Panc1 (cell line): ENCODE data around the gene ELL2. TPM values are rescaled to one million over a fixed set of nuclear protein-coding genes. Genes with fewer than 3 reads are reported as not detected.

Experiments used
- ATAC-seq: fragments of 200-7000 bp; cut with Tn5 transposase; 2 replicates; pipeline ENCODE4 v1.9.1; 2020; ENCODE audit warnings: mild to moderate bottlenecking, moderate library complexity
- BruUV-seq: library from RNA; stranded (reverse); fragments of 400-500 nt; replicated peaks from 2 replicates; lab custom pipeline; 2021; lab: Mats Ljungman, UMichigan
- CTCF ChIA-PET: fragments of 300-600 bp; sonication (Branson Sonifier 250); formaldehyde crosslinking; loops from one replicate; lab custom pipeline; 2022; ENCODE audit warnings: antibody characterized with exemption; lab: Charles Lee
- POLR2A ChIA-PET: fragments of 300-600 bp; sonication (Branson Sonifier 250); formaldehyde crosslinking; loops from one replicate; lab custom pipeline; 2022; ENCODE audit warnings: antibody characterized with exemption; lab: Charles Lee
- DNase-seq: peaks from one replicate; pipeline ENCODE4 v3.0.0-alpha.2; 2010; ENCODE audit warnings: low read depth, low spot score
- H3K27ac ChIP-seq: 2 replicates; pipeline ENCODE4 v1.5.1; 2011; ENCODE audit warnings: mild to moderate bottlenecking, low read length, inconsistent platforms
- H3K27me3 ChIP-seq: fragments of 200-500 bp; sonication (Bioruptor generic); 2 replicates; pipeline ENCODE4 v1.6.0; 2014; ENCODE audit warnings: low read length, inconsistent platforms; ENCODE audit not compliant: control insufficient read depth, insufficient read depth
- H3K36me3 ChIP-seq: fragments of 200-500 bp; sonication (Bioruptor generic); 2 replicates; pipeline ENCODE4 v1.5.1; 2014; ENCODE audit warnings: inconsistent platforms, mild to moderate bottlenecking, low read length, moderate library complexity; ENCODE audit not compliant: control insufficient read depth, insufficient read depth
- H3K4me1 ChIP-seq: 2 replicates; pipeline ENCODE4 v1.5.1; 2011; ENCODE audit warnings: inconsistent platforms, mild to moderate bottlenecking, low read length, moderate library complexity; ENCODE audit not compliant: control insufficient read depth, insufficient read depth
- H3K4me3 ChIP-seq, 2 experiments: 2 replicates each; pipeline ENCODE4 v1.5.1; 2011 to 2012; ENCODE audit warnings: low read depth in 2 of 2, low read length in 2 of 2, mild to moderate bottlenecking in 2 of 2, inconsistent platforms in 1 of 2, moderate library complexity in 1 of 2
- H3K9me3 ChIP-seq: fragments of 200-500 bp; sonication (Bioruptor generic); 2 replicates; pipeline ENCODE4 v1.5.1; 2014; ENCODE audit warnings: low read depth, mild to moderate bottlenecking, inconsistent platforms, low read length, moderate library complexity; ENCODE audit not compliant: control insufficient read depth, insufficient read depth
- CTCF ChIP-seq: fragments of 450-650 bp; IDR thresholded peaks from 2 replicates; pipeline ENCODE4 v1.5.1; 2017; ENCODE audit warnings: mild to moderate bottlenecking
- POLR2AphosphoS5 ChIP-seq: IDR thresholded peaks from 2 replicates; pipeline ENCODE4 v1.6.1; 2012; ENCODE audit warnings: mild to moderate bottlenecking, low read depth, low read length, moderate library complexity
- REST ChIP-seq, 2 experiments: IDR thresholded peaks; 2 replicates each; pipeline ENCODE4 v1.6.1; 2011 to 2012; ENCODE audit warnings: low read depth in 2 of 2, control low read depth in 1 of 2, low read length in 1 of 2, mild to moderate bottlenecking in 1 of 2, moderate library complexity in 1 of 2; ENCODE audit not compliant: insufficient read depth in 1 of 2
- SIN3A ChIP-seq: IDR thresholded peaks from 2 replicates; pipeline ENCODE4 v1.6.1; 2012; ENCODE audit warnings: low read depth, mild to moderate bottlenecking, low read length, moderate library complexity, borderline replicate concordance; ENCODE audit not compliant: insufficient read depth
- TCF7L2 ChIP-seq: IDR thresholded peaks from 2 replicates; pipeline ENCODE4 v1.6.1; 2011; ENCODE audit warnings: mild to moderate bottlenecking, low read depth, low read length, inconsistent platforms
- in situ Hi-C: cut with HindIII; loops from 2 replicates; pipeline ENCODE4 v1.10.0; 2016; ENCODE audit warnings: low sequenced_read_pairs, low pct_unique_long_range_greater_than_20kb
- intact Hi-C: fragments of 100-400 bp; cut with micrococcal nuclease; formaldehyde crosslinking; loops from one replicate; pipeline ENCODE4 v1.10.0; 2022; ENCODE audit not compliant: unreplicated experiment
- total RNA-seq: library from RNA; stranded (reverse); gene quantifications from one replicate; pipeline ENCODE4 v1.2.1, GENCODE V29; 2021; ENCODE audit not compliant: unreplicated experiment

The ELL2 gene
- total RNA-seq, 1 experiment from 2014 or later = 68.5 TPM

- intact Hi-C loops = no loop called here
- ATAC-seq = no peak
- Histone ChIP-seq H3K27me3 (no peaks in the 10 kb centered on the region), H3K4me3 (no peak overlapping the region), H3K36me3 (no peaks in the 10 kb centered on the region), H3K9me3 (no peaks in the 10 kb centered on the region), H3K27ac (no peak overlapping the region), H3K4me1 (no peaks in the 10 kb centered on the region; the same call in none of the 2 replicates)
- POLR2A ChIA-PET = no interaction called here
- CTCF ChIA-PET = no interaction called here
- in situ Hi-C loops = no loop called here
- BruUV-seq = no TSS peak
- DNase-seq = no peak
- TF ChIP-seq TCF7L2 (no peak), SIN3A (no peak), REST (IDR thresholded peaks at IDR 0.05; ENCODE audit: insufficient read depth in 1 of 2, low read depth in 2 of 2, low read length in 1 of 2) (no peak), CTCF (no peak), POLR2AphosphoS5 (no peak)
Measured at GRCh38 chr5:95839658-95840057, 122.0 kb downstream of the ELL2 start.

GRCh38 chr5:95838556-95838955 lies 123.1 kb downstream of the ELL2 start:
- DNase-seq (no peak), ATAC-seq (no peak)
- H3K27ac ChIP-seq = no peak overlapping the region
- no peaks in the 10 kb centered on the region for H3K9me3 ChIP-seq
- POLR2A ChIA-PET = no interaction called here
- no peaks in the 10 kb centered on the region for H3K36me3 ChIP-seq
- H3K4me1 ChIP-seq = peaks cover 5% of the 10 kb centered on the region
- intact Hi-C loops (no loop called here), in situ Hi-C loops (no loop called here)
- no peaks in the 10 kb centered on the region for H3K27me3 ChIP-seq
- no TSS peak for BruUV-seq
- no peak overlapping the region for H3K4me3 ChIP-seq
- CTCF ChIA-PET = no interaction called here
- TF ChIP-seq CTCF (no peak), TCF7L2 (no peak), REST (IDR thresholded peaks at IDR 0.05; ENCODE audit: insufficient read depth in 1 of 2, low read depth in 2 of 2, low read length in 1 of 2) (no peak), POLR2AphosphoS5 (no peak), SIN3A (no peak)
